ENCODE data around the gene TRAPPC2B. TPM values are rescaled to one million over a fixed set of nuclear protein-coding genes. Genes with fewer than 3 reads are reported as not detected.

The TRAPPC2B gene
- 6.3 and 12.5 TPM in 2 replicates for total RNA-seq

DNA sequence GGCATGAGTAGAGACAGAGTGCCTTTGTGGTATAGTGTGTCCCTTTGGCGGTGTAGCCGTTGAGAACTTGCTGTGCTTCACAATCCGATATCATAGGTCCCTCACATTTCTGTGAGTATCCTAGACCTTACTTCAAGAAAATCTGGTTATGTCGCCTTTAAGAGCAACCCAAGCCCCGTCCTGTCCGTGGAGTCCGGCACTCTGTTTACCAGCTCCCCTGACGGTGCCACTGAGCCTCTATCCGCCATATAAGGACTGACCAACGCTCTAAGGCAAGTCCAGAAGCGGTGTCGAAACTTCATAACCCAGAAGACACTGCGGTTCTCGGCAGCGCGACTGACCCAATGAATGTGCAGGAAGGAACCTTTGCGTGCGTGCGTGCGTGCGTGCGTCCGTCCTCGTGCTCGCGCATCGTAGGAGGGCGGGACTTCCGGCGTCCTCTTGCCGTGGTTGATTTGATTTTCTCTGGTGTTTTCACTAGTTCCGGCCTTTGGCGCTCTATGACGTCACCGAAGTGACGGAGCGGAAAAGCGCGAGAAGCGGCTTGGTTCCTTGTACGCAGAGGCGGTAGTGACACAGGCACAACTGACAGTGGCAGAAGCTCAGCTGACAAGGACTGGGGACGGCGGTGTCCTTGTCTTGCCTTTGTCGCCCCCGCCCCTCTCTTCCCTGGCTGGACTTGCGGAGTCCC lies at the start of gene TRAPPC2B, which contains the start of gene ZNF547:
Gene TRAPPC2B (plus strand): TSS at position 555 of the 691 bp plus-strand sequence. CDS start 1,283 bp downstream, outside the sequence.
Gene ZNF547 (plus strand): TSS at position 555 of the 691 bp plus-strand sequence. CDS start 5,005 bp downstream, outside the sequence.

DNA sequence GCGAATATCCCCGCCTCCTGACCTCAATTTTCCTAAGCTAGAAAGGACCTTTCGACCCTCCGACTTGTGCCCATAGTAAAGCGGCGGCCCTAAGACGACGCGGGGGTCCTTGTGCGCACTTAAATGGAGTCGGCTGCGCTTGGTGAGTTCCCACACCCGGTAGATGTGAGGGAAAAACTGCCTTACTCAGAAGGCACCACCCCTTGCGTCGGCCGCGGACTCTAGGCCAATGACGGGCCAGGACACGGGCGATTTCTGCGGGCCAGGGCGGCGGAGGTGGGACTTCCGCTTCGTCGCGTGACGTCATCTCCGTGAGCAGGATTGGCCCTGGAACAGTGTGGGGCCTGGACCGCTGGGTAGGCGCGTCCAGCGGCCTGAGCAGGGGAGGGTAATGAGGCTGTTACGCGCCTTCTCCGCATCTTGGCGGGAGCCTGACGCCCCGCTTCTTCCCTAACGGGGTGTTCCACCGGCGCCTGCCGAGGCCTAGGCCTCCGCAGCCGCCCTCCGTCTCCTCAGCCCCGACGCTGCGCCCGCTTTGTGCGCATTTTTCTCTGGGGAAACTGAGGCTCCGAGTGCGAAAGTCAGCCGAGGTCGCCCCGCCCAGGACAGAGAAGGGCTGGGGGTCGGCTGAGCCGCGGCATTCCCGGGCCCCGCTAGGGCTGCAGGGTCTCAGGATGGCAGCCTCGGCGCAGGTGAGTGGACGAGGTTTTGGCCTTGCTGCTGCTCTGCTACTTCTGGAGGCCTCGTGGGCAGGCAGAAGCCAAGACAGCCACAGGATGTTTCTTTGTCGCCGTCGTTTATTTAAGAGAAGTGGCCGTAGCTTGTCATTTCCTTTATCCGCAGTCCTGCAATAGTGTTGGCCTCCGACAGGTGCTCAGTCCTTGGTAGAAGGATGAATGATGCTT lies 42.9 kb upstream of the TRAPPC2B start, which contains the start of gene ZNF543:
Gene ZNF543 (plus strand): TSS at position 293 of the 905 bp plus-strand sequence. CDS start 382 bp downstream, at position 675.

DNA sequence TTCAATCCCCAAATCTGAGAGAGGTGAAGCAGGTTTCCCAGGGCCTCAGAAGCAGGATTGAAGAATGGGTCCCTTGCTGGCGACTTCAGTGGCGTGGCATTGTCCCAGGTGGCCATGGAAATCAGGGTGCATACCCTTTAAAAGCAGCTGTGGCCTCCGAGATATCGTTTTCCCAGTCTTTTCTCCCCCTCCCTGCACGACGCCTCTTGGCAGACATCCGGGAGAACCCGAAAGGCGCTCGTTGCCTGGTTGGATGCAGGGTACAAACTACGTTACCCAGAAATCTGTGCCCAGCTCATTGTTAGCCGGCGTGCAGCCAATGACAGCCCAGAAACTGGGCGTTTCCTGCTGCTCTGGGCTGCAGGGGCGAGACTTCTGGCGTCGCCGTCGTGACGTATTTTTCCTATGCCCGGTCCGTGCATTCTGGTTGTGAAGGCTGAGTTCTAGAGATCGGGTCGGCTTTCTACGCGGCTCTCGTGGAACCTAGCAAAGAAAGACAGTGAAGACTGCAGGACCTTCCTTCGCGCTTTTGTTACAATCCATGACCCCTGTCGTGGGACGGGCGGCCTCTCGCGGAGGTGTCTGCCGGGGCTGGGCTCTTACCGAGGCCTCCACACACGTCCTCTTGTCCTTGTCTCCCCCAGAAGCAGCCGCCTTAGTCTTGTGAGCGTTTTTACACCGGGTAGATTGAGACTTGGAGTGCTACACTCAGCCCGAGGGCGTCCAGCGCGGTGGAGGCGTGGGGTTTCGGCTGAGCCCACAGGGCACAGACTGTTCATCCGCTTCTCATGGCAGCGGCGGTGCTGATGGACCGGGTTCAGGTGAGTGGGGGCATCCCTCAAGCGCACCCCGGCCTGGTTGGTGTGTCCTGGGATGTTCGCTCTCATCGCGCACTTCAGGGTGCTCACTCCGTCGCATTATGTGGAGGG lies 12.2 kb upstream of the TRAPPC2B start, which contains the start of gene ZNF304:
Gene ZNF304 (plus strand): TSS at position 395 of the 929 bp plus-strand sequence. CDS start 394 bp downstream, at position 789.

DNA sequence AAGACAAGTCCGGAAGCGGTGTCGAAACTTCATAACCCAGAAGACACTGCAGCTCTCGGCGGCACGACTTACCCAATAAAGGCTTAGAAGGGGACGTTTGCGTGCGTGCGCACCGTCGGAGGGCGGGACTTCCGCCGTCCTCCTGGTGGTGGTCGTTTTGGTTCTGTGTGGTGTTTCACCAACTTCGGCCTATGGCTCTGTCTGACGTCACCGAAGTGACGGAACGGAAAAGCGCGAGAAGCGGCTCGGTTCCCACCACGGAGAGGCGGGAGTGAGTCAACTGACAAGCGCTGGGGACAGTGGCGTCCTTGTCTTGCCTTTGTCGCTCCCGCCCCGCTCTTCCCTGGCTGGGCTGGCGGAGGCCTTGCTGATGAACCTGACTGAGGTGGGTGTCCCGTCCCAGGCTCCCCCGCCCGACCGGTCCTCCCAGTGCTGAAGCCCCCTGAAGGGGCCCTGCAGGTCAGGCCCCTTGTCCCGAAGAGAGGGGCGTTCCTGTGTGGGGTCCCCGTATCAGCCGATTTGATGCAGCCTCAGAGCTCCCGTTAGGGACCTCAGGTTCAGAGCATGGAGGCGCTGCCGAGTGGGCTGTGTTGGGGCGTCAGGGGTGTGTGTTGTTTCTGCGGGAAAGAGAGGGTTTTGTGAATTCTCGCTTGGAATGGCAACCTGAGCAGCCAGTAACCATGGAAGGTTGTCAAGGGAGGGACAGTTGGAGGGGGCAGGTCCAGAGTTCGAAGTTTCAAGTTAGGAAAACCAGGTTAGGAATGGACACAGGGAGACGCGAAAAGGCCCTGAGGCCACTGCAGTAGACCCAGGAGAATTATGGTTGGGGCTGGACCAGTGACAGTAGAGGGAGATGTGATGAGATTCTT lies 26.6 kb downstream of the TRAPPC2B start, which contains the start of gene ZNF548:
Gene ZNF548 (plus strand): TSS at position 125 of the 869 bp plus-strand sequence. CDS start 246 bp downstream, at position 371.

DNA sequence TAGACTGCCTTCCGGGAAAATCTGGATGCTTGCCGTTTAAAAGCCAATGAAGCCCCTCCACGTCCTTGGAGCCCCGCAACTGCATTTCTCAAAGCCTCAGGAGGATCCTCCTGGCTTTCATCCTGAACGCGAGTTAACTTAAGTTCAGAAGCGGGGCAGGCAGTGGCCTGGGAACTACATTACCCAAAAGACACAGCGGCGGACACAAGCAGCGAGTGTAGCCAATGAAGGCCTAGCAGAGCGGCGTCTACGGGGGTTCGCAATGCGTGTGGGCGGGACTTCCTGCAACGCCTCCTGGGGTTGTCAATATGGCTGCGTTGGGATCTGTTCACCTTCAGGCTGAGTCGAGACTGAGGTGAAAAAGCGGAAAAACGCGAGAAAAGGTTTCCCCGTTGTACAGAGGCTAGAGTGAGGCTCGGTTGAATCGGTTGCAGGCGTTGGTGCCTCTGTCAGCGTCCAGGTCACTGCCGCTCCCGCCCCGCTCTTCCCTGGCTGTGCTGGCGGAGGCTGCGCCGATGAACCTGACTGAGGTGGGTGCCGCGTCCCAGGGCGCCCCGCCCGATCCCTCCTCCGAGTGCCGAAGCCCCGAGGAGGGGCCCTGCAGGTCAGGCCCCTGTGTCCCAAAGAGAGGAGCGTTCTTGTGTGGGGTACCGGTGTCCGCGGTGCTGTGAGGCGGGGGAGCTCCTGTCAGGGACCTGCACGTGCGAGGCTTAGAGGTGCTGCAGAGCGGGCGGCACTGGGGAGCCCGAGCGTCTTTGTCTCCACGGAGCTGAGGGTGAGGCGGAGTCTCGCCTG lies 47.7 kb downstream of the TRAPPC2B start, which contains the start of gene ZNF17:
Gene ZNF17 (plus strand): TSS at position 285 of the 795 bp plus-strand sequence. CDS start 2,455 bp downstream, outside the sequence.

Other genes with a start within 250 kb of the TRAPPC2B start
- not detected in 2 replicates for gene USP29, start 243.6 kb upstream of the TRAPPC2B start, total RNA-seq
- not detected in 2 replicates for gene ZIM3, start 218.3 kb upstream of the TRAPPC2B start, total RNA-seq
- gene DUXA, start 196.1 kb upstream of the TRAPPC2B start, total RNA-seq: not detected in 2 replicates
- 21.7 and 24.6 TPM in 2 replicates for gene ZNF264, start 172.1 kb upstream of the TRAPPC2B start, total RNA-seq
- gene AURKC, start 132.5 kb upstream of the TRAPPC2B start, total RNA-seq: not detected in 2 replicates
- 8.7 and 13.0 TPM in 2 replicates for gene ZNF805, start 122.9 kb upstream of the TRAPPC2B start, total RNA-seq
- 33.8 and 44.1 TPM in 2 replicates for gene ZNF460, start 83.1 kb upstream of the TRAPPC2B start, total RNA-seq
- gene ZNF543, start 43.1 kb upstream of the TRAPPC2B start, total RNA-seq: 3.1 and 10.0 TPM in 2 replicates
- 5.0 and 8.7 TPM in 2 replicates for gene ZNF304, start 12.3 kb upstream of the TRAPPC2B start, total RNA-seq
- 3.1 and 5.0 TPM in 2 replicates for gene ZNF547, start within 50 bp of the TRAPPC2B start, total RNA-seq
- 10.0 and 22.0 TPM in 2 replicates for gene ZNF548, start 26.3 kb downstream of the TRAPPC2B start, total RNA-seq
- gene ZNF17, start 47.6 kb downstream of the TRAPPC2B start, total RNA-seq: 2.9 and 4.0 TPM in 2 replicates
- 2.9 and 5.0 TPM in 2 replicates for gene ZNF749, start 71.8 kb downstream of the TRAPPC2B start, total RNA-seq
- 0.16 TPM in 1 of 2 replicates, not detected in the other for gene VN1R1, start 93.6 kb downstream of the TRAPPC2B start, total RNA-seq
- gene ZNF772, start 114.0 kb downstream of the TRAPPC2B start, total RNA-seq: 13.4 and 18.8 TPM in 2 replicates
- 6.6 and 17.0 TPM in 2 replicates for gene ZNF419, start 124.2 kb downstream of the TRAPPC2B start, total RNA-seq
- 15.4 and 21.5 TPM in 2 replicates for gene ZNF773, start 136.4 kb downstream of the TRAPPC2B start, total RNA-seq
- gene ZNF549, start 163.8 kb downstream of the TRAPPC2B start, total RNA-seq: 3.6 and 4.2 TPM in 2 replicates
- 10.1 and 12.8 TPM in 2 replicates for gene ZNF550, start 196.3 kb downstream of the TRAPPC2B start, total RNA-seq
- 4.0 and 8.1 TPM in 2 replicates for gene ZNF416, start 215.4 kb downstream of the TRAPPC2B start, total RNA-seq
- gene ZIK1, start 220.6 kb downstream of the TRAPPC2B start, total RNA-seq: 6.3 and 7.9 TPM in 2 replicates
- 0.49 and 11.7 TPM in 2 replicates for gene ZNF530, start 236.3 kb downstream of the TRAPPC2B start, total RNA-seq